K562 (cell line): ENCODE results near the gene CD1D. TPM values are rescaled to one million over a fixed set of nuclear protein-coding genes. Genes with fewer than 3 reads are reported as not detected.

Experiments
- ARID1B ChIP-seq: fragments of 450-650 bp; IDR thresholded peaks from 2 replicates; pipeline ENCODE4 v1.6.1; 2016; ENCODE audit warnings: antibody characterized with exemption, mild to moderate bottlenecking, inconsistent platforms
- ATF1 ChIP-seq, 2 experiments: fragments of 450-650 bp in 1 of 2; IDR thresholded peaks; 2 replicates each; pipeline ENCODE4 v1.6.1; 2016; ENCODE audit warnings: missing compliant biosample characterization in 1 of 2, missing genetic modification characterization in 1 of 2
- ESRRA ChIP-seq: fragments of 450-650 bp; IDR thresholded peaks from 2 replicates; pipeline ENCODE4 v1.6.1; 2014; ENCODE audit warnings: low read depth, mild to moderate bottlenecking, moderate library complexity, borderline replicate concordance
- FOSL1 ChIP-seq: fragments of 200-800 bp; sonication (Bioruptor generic); conservative IDR thresholded peaks from 2 replicates; pipeline ENCODE4 v1.6.1; 2016; ENCODE audit warnings: missing genetic modification characterization, missing compliant biosample characterization
- FOXM1 ChIP-seq, 2 experiments: fragments of 450-650 bp in 1 of 2; sonication (generic) in 1 of 2; formaldehyde crosslinking in 1 of 2; IDR thresholded peaks; 2 replicates each; pipeline versions ENCODE4 v1.6.1 to v1.9.0; 2017 to 2022; ENCODE audit warnings: low read depth in 2 of 2, mild to moderate bottlenecking in 2 of 2, missing genetic modification reagents in 1 of 2, moderate library complexity in 1 of 2
- SOX6 ChIP-seq: fragments of 450-650 bp; IDR thresholded peaks from 2 replicates; pipeline ENCODE4 v1.6.1; 2014; ENCODE audit warnings: mild to moderate bottlenecking
- TAL1 ChIP-seq: fragments of 450-650 bp; IDR thresholded peaks from 2 replicates; pipeline ENCODE4 v1.6.1; 2016; ENCODE audit warnings: mild to moderate bottlenecking
- TEAD4 ChIP-seq, 2 experiments: sonication (generic) in 1 of 2; formaldehyde crosslinking in 1 of 2; IDR thresholded peaks; 2 replicates each; pipeline versions ENCODE4 v1.6.1 to v1.8.0; 2012 to 2022; ENCODE audit warnings: borderline replicate concordance in 1 of 2, inconsistent platforms in 1 of 2, low read length in 1 of 2, mild to moderate bottlenecking in 1 of 2, missing genetic modification reagents in 1 of 2
- ZKSCAN3 ChIP-seq: fragments of 250-450 bp; sonication (Bioruptor Pico); IDR thresholded peaks from 2 replicates; pipeline ENCODE4 v1.4.0; 2020
- polyA plus RNA-seq, 8 experiments: library from polyadenylated mRNA; depleted of rRNA in 4 of 8; stranded (reverse) in 5 of 8; unstranded in 3 of 8; fragments of >200 nt; fragmentation: Nextera tagmentation in 2 of 8; fragmentation: Illumina TruSeq in 1 of 8; extraction: Ambion mirVana in 2 of 8; extraction: Trizol in 1 of 8; gene quantifications; 2 replicates each; pipeline versions ENCODE4 v1.2.1 to v1.2.3, GENCODE V29; 2011 to 2014; ENCODE audit warnings: inconsistent platforms in 1 of 8, missing spikeins in 1 of 8
- total RNA-seq, 7 experiments: library from RNA; depleted of rRNA in 6 of 7; stranded (reverse); fragments of >200 nt in 6 of 7; fragmentation: Illumina TruSeq in 2 of 7; extraction: Trizol in 2 of 7; gene quantifications; 2 replicates each; pipeline versions ENCODE4 v1.2.1 to v1.2.3, GENCODE V29; 2011 to 2021; ENCODE audit warnings: low replicate concordance in 1 of 7
- TF ChIP-seq, protein P1 (sequence below), 3 experiments: IDR thresholded peaks in 2 of 3; conservative IDR thresholded peaks in 1 of 3; 2 replicates each; pipeline ENCODE4 v1.5.1; 2011 to 2012; ENCODE audit warnings: low read length in 3 of 3, mild to moderate bottlenecking in 3 of 3, control low read depth in 2 of 3, improper control_type of control experiment in 1 of 3, inconsistent platforms in 1 of 3, low read depth in 1 of 3, mixed read lengths in 1 of 3, moderate library complexity in 1 of 3; ENCODE audit not compliant: insufficient read depth in 2 of 3

Gene CD1D
- total and polyA plus RNA-seq, 9 of the 15 experiments (the other 6 are each of a cell fraction or from before 2014, with no cell fraction given): 0.03 TPM; not detected in 8

DNA sequence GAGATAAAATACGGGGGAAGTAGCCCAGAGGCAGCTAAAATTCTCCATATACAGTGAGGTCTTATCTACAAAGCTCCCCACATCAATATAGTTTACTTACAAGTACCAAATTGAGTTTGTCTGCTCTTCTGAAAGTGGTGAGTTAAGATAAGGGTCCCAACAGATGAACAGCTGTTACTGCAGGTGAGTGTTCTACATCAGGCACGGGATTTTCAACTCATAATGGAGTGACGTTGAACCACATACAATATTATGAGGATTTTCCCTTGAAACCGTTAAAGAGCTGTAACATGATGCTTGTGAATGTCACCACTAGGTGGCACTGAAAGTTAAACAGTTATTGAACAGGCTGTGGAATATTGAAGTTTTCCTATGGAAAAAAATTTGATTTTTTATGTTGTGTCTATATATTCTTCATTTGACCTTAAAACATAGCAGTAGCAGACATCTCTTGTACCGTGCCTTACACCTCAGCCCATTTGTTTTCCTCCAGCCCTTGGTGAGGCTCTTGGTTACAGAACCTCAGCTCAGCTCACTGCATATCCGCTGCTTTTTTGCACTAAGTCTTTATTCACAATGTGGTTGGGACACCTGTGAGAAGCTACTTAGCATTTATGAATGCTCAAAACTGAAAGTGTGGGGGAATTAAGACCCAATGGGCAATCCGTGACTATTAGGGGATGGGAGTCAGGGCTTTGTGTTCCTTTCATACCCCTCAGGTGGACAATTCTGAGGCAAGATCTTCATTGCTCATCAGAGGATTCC, 23.2 kb downstream of the CD1D start (continued):
- TF ChIP-seq TEAD4 (IDR thresholded peaks at IDR 0.05; ENCODE audit: low read length) (peak; percentile 53), TEAD4 (CRISPR knock-in tag; IDR thresholded peaks at IDR 0.05; ENCODE audit: borderline replicate concordance) (no peak), SOX6 (0 out of 2 replicates have a peak, but pooled peaks have one; percentile 7), FOSL1 (tag) (peak; percentile 49; the same call in 1 of the 2 replicates), TAL1 (peak; percentile 38; the same call in 1 of the 2 replicates), ATF1 (CRISPR knock-in tag; IDR thresholded peaks at IDR 0.05) (no peak), ATF1 (tag; IDR thresholded peaks at IDR 0.05) (0 out of 2 replicates have a peak, but pooled peaks have one; percentile 36), ESRRA (no peak), FOXM1 (IDR thresholded peaks at IDR 0.05; ENCODE audit: low read depth) (peak; percentile 20; the same call in 1 of the 2 replicates), FOXM1 (CRISPR knock-in tag; IDR thresholded peaks at IDR 0.05; ENCODE audit: low read depth) (no peak), ARID1B (0 out of 2 replicates have a peak, but pooled peaks have one; percentile 14), ZKSCAN3 (CRISPR knock-in tag) (no peak)
- TF ChIP-seq, protein P1, sequence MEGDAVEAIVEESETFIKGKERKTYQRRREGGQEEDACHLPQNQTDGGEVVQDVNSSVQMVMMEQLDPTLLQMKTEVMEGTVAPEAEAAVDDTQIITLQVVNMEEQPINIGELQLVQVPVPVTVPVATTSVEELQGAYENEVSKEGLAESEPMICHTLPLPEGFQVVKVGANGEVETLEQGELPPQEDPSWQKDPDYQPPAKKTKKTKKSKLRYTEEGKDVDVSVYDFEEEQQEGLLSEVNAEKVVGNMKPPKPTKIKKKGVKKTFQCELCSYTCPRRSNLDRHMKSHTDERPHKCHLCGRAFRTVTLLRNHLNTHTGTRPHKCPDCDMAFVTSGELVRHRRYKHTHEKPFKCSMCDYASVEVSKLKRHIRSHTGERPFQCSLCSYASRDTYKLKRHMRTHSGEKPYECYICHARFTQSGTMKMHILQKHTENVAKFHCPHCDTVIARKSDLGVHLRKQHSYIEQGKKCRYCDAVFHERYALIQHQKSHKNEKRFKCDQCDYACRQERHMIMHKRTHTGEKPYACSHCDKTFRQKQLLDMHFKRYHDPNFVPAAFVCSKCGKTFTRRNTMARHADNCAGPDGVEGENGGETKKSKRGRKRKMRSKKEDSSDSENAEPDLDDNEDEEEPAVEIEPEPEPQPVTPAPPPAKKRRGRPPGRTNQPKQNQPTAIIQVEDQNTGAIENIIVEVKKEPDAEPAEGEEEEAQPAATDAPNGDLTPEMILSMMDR (IDR thresholded peaks at IDR 0.05 in 2 of 3, conservative IDR thresholded peaks at IDR 0.05 in 1 of 3; ENCODE audit: insufficient read depth in 2 of 3, low read depth in 1 of 3, low read length in 3 of 3): peak; percentile 36 to 73 (median 70); a peak in 5 of 6 replicates
